H1 (cell line): ENCODE results near the gene PRPF40B. TPM values are rescaled to one million over a fixed set of nuclear protein-coding genes. Genes with fewer than 3 reads are reported as not detected.

Experiments used
- CHD1 ChIP-seq: IDR thresholded peaks from 2 replicates; pipeline ENCODE4 v1.6.1; 2012; ENCODE audit warnings: low read depth, low read length, improper control_type of control experiment
- CHD7 ChIP-seq: fragments of 300-600 bp; sonication (generic); IDR thresholded peaks from 2 replicates; pipeline ENCODE4 v1.7.1; 2012; ENCODE audit warnings: low read length, moderate library complexity, mild to moderate bottlenecking, inconsistent platforms; ENCODE audit not compliant: insufficient replicate concordance
- E2F6 ChIP-seq: IDR thresholded peaks from 2 replicates; pipeline ENCODE4 v1.6.1; 2012; ENCODE audit warnings: inconsistent platforms
- RAD21 ChIP-seq, 2 experiments: IDR thresholded peaks in 1 of 2; conservative IDR thresholded peaks in 1 of 2; 2 replicates each; pipeline ENCODE4 v1.6.1; 2011; ENCODE audit warnings: low read depth in 2 of 2, low read length in 2 of 2, improper control_type of control experiment in 1 of 2, inconsistent platforms in 1 of 2, mild to moderate bottlenecking in 1 of 2, moderate library complexity in 1 of 2
- RNF2 ChIP-seq: fragments of 200-900, 300-1000 bp; sonication (generic); IDR thresholded peaks from 2 replicates; pipeline ENCODE4 v1.7.1; 2016; ENCODE audit warnings: borderline replicate concordance, low read depth, mild to moderate bottlenecking, antibody characterized with exemption, low read length; ENCODE audit not compliant: poor library complexity, severe bottlenecking; ENCODE audit errors: missing control alignments
- SIRT6 ChIP-seq: IDR thresholded peaks from one replicate; pipeline ENCODE4 v1.7.1; 2012; ENCODE audit warnings: low read length, inconsistent platforms
- polyA plus RNA-seq, 7 experiments: library from polyadenylated mRNA; depleted of rRNA in 3 of 7; stranded (reverse) in 5 of 7; unstranded in 2 of 7; fragments of >200 nt in 5 of 7; fragments of 200-250 nt in 2 of 7; gene quantifications; 1 replicate in 5 of 7; 2 replicates in 1 of 7; 4 replicates in 1 of 7; pipeline versions ENCODE4 v1.2.1 to v1.2.3, GENCODE V29; 2011 to 2013; ENCODE audit warnings: missing spikeins in 2 of 7, mixed read lengths in 2 of 7
- total RNA-seq: library from RNA; stranded (reverse); fragmentation: NEBNext Ultra II Directional; extraction: Animal tissue kit (Norgen Biotek cat#: 25700); gene quantifications from 2 replicates; pipeline ENCODE4 v1.2.1, GENCODE V29; 2021

Gene PRPF40B
- total and polyA plus RNA-seq, 2 of the 8 experiments (the other 6 are each of a cell fraction or from before 2014, with no cell fraction given): 14.4 to 24.4 TPM

DNA sequence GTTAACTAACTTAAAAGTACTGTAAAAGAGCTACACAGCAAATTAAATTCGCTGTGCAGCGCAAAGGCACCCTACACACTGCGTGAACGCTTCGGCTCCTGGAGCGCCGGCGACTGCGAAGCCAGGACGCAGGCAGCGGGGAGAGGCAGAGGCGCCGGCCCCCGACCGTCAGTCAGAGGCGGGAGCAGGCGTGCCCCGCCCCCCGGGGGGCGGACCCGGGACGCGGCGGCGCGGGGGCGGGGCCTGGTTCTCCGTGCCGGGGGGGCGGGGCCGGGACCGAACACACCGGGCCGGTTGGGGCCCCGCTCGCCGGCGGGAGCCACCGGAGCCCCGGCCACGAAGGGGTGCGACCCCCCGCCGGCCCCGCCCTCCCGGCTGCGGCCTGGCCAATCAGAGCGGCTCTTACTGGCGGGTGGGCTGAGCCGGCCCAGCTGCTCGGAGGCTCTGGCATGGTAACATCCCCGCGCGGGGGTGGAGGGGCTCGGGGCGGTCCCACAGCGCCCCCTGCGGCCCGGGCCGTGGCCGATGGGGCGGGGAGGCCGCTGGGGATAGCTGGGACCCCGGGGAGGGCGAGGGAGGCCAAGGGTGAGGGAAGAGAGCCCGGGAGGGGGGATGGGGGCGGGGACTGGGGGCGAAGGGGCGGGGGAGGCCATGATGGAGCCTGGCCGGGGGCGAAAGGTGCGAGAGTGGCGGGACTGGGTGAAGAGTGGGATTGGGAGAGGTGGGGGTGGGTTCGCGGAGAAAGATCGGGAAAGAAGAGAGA, at the start of gene PRPF40B (continued):
- TF ChIP-seq CHD7 (no peak), SIRT6 (no peak), E2F6 (no peak), RAD21 (IDR thresholded peaks at IDR 0.05 in 1 of 2, conservative IDR thresholded peaks at IDR 0.05 in 1 of 2; ENCODE audit: low read depth in 2 of 2, low read length in 2 of 2) (peak; percentile 27 to 47; a peak in 3 of 4 replicates), CHD1 (no peak), RNF2 (no peak)
